ENCODE measurements around the gene EXOC3L4.

DNA sequence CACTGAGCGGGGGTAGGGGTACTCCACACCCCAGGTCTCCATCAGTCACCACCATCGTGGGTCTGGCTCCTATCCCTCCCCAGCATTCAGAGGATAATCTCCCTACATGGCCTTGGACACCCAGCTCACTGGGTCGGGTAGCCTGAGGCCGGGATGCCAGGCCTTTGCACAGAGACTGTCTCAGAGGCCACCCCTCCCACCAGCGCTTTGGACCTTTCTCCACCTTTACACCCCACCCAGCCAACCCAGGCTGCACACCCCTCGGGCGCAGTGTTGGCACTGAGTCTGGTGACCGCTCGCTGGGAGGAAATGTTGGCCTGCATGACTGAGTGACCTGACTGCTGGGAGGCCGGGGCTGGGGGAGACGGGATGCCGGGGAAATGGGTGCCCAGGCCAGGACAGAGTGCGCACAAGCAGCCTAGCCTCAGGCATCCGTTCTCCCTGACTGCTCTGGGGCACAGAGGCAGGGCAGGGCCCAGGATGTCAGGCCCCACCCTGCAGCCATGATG, 21.1 kb upstream of the EXOC3L4 start:
- TF ChIP-seq, protein P1, sequence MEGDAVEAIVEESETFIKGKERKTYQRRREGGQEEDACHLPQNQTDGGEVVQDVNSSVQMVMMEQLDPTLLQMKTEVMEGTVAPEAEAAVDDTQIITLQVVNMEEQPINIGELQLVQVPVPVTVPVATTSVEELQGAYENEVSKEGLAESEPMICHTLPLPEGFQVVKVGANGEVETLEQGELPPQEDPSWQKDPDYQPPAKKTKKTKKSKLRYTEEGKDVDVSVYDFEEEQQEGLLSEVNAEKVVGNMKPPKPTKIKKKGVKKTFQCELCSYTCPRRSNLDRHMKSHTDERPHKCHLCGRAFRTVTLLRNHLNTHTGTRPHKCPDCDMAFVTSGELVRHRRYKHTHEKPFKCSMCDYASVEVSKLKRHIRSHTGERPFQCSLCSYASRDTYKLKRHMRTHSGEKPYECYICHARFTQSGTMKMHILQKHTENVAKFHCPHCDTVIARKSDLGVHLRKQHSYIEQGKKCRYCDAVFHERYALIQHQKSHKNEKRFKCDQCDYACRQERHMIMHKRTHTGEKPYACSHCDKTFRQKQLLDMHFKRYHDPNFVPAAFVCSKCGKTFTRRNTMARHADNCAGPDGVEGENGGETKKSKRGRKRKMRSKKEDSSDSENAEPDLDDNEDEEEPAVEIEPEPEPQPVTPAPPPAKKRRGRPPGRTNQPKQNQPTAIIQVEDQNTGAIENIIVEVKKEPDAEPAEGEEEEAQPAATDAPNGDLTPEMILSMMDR (IDR thresholded peaks at IDR 0.05 in 2 of 3, conservative IDR thresholded peaks at IDR 0.05 in 1 of 3; ENCODE audit: borderline replicate concordance in 1 of 3, insufficient read depth in 1 of 3, low read depth in 2 of 3, low read length in 2 of 3), result no peak
- no peak for TF ChIP-seq ZNF274 (IDR thresholded peaks at IDR 0.05; ENCODE audit: low read depth, low read length)
- no peak for TF ChIP-seq POLR2AphosphoS5 (IDR thresholded peaks at IDR 0.05; ENCODE audit: low read depth, low read length)
- no peak for TF ChIP-seq POLR2A (IDR thresholded peaks at IDR 0.05; ENCODE audit: borderline replicate concordance, extremely low read depth, insufficient read depth, insufficient read length)
- TF ChIP-seq EZH2 (IDR thresholded peaks at IDR 0.05), result no peak
- no peak for TF ChIP-seq ZFX (IDR thresholded peaks at IDR 0.05)
- TF ChIP-seq YY1 (IDR thresholded peaks at IDR 0.05; ENCODE audit: extremely low read depth, insufficient replicate concordance, low read depth, low read length), result no peak
- TF ChIP-seq EZH2phosphoT487 (IDR thresholded peaks at IDR 0.05; ENCODE audit: borderline replicate concordance), result no peak
- TF ChIP-seq, protein P2, sequence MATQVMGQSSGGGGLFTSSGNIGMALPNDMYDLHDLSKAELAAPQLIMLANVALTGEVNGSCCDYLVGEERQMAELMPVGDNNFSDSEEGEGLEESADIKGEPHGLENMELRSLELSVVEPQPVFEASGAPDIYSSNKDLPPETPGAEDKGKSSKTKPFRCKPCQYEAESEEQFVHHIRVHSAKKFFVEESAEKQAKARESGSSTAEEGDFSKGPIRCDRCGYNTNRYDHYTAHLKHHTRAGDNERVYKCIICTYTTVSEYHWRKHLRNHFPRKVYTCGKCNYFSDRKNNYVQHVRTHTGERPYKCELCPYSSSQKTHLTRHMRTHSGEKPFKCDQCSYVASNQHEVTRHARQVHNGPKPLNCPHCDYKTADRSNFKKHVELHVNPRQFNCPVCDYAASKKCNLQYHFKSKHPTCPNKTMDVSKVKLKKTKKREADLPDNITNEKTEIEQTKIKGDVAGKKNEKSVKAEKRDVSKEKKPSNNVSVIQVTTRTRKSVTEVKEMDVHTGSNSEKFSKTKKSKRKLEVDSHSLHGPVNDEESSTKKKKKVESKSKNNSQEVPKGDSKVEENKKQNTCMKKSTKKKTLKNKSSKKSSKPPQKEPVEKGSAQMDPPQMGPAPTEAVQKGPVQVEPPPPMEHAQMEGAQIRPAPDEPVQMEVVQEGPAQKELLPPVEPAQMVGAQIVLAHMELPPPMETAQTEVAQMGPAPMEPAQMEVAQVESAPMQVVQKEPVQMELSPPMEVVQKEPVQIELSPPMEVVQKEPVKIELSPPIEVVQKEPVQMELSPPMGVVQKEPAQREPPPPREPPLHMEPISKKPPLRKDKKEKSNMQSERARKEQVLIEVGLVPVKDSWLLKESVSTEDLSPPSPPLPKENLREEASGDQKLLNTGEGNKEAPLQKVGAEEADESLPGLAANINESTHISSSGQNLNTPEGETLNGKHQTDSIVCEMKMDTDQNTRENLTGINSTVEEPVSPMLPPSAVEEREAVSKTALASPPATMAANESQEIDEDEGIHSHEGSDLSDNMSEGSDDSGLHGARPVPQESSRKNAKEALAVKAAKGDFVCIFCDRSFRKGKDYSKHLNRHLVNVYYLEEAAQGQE (IDR thresholded peaks at IDR 0.05; ENCODE audit: low read depth), result no peak

Data from HCT116 (cell line).